ENCODE results near the gene PPP2R5C. TPM values are rescaled to one million over a fixed set of nuclear protein-coding genes. Genes with fewer than 3 reads are reported as not detected.

Gene PPP2R5C
- total and polyA plus RNA-seq, 2 experiments from 2014 or later: 60.4 to 84.9 TPM

DNA sequence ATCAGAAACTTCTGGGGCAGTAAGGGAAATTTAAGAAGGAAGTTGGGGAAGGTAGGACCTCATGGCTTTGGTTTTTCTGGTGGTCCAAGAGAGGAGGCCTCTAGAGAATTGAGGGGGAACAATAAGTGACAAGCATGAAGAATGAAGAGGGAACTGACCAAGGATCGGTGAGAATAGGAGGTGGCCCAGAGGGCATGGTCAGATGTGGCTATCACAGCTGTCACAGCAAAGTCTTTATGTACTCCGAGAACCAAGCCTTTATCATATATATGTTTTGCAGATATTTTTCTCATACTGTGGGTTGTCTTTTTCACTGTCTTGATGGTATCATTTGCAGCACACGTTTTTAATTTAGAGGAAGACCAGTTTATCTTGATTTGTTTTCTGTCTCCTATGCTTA is 64.3 kb downstream of the PPP2R5C start:
- H3K27ac ChIP-seq: no peak overlapping the region
- no peaks in the 10 kb centered on the region for H3K27me3 ChIP-seq
- no peaks in the 10 kb centered on the region for H3K9me3 ChIP-seq (ENCODE audit: low read depth)
- DNase-seq (ENCODE audit: low read depth in 1 of 2, low spot score in 1 of 2): no peak
- H3K4me1 ChIP-seq (ENCODE audit: low read depth): peaks cover 3% of the 10 kb centered on the region
- TF ChIP-seq, protein P1, sequence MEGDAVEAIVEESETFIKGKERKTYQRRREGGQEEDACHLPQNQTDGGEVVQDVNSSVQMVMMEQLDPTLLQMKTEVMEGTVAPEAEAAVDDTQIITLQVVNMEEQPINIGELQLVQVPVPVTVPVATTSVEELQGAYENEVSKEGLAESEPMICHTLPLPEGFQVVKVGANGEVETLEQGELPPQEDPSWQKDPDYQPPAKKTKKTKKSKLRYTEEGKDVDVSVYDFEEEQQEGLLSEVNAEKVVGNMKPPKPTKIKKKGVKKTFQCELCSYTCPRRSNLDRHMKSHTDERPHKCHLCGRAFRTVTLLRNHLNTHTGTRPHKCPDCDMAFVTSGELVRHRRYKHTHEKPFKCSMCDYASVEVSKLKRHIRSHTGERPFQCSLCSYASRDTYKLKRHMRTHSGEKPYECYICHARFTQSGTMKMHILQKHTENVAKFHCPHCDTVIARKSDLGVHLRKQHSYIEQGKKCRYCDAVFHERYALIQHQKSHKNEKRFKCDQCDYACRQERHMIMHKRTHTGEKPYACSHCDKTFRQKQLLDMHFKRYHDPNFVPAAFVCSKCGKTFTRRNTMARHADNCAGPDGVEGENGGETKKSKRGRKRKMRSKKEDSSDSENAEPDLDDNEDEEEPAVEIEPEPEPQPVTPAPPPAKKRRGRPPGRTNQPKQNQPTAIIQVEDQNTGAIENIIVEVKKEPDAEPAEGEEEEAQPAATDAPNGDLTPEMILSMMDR (IDR thresholded peaks at IDR 0.05; ENCODE audit: low read depth, low read length): no peak
- H3K4me3 ChIP-seq: no peak overlapping the region
- no peaks in the 10 kb centered on the region for H3K36me3 ChIP-seq

DNA sequence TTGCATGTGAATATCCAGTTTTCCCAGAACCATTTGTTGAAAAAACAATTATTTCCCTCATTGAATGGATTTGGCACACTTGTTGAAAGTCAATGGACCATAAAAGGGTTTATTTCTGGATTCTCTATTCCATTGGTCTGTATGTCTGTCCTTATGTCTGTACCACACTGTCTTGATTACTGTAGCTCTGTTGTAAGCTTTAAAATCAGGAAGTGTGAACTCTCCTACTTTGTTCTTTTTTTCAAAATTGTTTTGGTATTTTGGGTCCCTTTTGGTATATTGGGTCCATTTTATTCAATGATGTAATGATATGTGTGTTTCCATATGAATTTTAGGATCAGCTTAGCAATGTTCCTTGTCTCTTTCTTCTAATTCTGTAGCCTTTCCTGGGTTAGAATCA is 64.8 kb downstream of the PPP2R5C start:
- Histone ChIP-seq H3K36me3 (no peaks in the 10 kb centered on the region), H3K27ac (no peak overlapping the region), H3K9me3 (ENCODE audit: low read depth) (no peaks in the 10 kb centered on the region), H3K4me1 (ENCODE audit: low read depth) (peaks cover 3% of the 10 kb centered on the region), H3K4me3 (no peak overlapping the region), H3K27me3 (no peaks in the 10 kb centered on the region)
- TF ChIP-seq, protein P1 (IDR thresholded peaks at IDR 0.05; ENCODE audit: low read depth, low read length): no peak
- no peak for DNase-seq (ENCODE audit: low read depth in 1 of 2, low spot score in 1 of 2)

DNA sequence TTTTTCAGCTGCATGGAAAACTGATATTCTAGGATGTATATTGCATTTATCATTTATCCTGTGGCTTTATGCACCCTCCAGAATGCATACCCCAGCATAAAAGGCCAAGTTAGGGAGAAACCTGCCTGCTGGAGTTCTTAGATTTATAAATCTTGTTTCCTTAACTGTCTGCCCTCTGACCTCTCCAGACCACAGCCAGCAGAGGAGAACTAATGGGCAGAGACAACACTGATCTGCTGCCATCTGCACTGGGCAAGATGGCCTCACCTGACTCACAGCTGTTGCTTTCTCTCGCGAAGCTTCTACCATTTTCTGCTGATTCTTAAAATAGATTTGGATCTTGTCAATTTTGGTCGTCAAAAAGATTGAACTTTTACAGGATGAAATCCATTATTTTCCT is 65.8 kb downstream of the PPP2R5C start:
- Histone ChIP-seq H3K27me3 (no peaks in the 10 kb centered on the region), H3K4me1 (ENCODE audit: low read depth) (peaks cover 3% of the 10 kb centered on the region), H3K36me3 (no peaks in the 10 kb centered on the region), H3K4me3 (no peak overlapping the region), H3K9me3 (ENCODE audit: low read depth) (no peaks in the 10 kb centered on the region), H3K27ac (no peak overlapping the region)
- DNase-seq (ENCODE audit: low read depth in 1 of 2, low spot score in 1 of 2): no peak
- TF ChIP-seq, protein P1 (IDR thresholded peaks at IDR 0.05; ENCODE audit: low read depth, low read length): no peak

DNA sequence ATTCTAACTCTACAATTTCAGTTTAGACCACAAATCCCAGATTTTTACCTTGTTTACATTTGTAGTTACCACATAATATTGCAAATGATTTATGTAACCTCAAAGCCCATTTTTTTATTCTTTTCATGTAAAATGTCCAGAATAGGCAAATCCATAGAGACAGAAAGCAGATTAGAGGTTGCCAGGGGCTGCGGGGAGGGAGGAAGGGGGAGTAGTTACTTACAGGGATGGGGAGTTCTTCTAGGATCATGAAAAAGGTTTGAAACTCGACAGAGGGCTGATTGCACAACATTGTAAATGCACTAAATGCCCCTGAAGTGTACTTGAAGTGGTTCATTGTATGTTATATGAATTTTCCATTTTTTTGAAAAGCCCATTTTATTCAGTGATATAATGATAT is 66.5 kb downstream of the PPP2R5C start:
- TF ChIP-seq, protein P1 (IDR thresholded peaks at IDR 0.05; ENCODE audit: low read depth, low read length): no peak
- peak in 1 of 2 donors; percentile 44 for DNase-seq (ENCODE audit: low read depth in 1 of 2, low spot score in 1 of 2)
- no peak overlapping the region for H3K27ac ChIP-seq
- no peaks in the 10 kb centered on the region for H3K27me3 ChIP-seq
- no peak overlapping the region for H3K4me3 ChIP-seq
- peaks cover 3% of the 10 kb centered on the region for H3K4me1 ChIP-seq (ENCODE audit: low read depth)
- H3K36me3 ChIP-seq: no peaks in the 10 kb centered on the region
- H3K9me3 ChIP-seq (ENCODE audit: low read depth): no peaks in the 10 kb centered on the region

DNA sequence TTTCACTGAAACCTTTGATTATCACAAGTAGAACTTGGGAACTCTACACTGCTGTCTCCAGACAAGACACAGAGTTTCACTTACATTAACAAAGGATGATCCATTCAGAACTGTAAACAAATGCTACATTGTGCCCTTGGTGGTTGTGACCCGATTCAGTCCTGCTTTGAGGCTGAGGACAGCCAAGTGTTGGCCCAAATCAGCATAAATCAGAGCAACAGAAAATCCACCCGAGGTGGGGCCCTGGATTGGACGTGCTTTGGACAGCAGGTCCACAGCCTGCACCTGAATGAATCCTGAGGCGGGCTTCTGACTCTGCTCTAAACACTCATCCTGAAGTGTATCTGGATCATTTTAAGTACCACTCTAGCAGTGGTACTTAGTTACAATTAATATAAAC is 68.8 kb downstream of the PPP2R5C start:
- Histone ChIP-seq H3K4me3 (no peak overlapping the region), H3K9me3 (ENCODE audit: low read depth) (no peaks in the 10 kb centered on the region), H3K4me1 (ENCODE audit: low read depth) (peaks cover 3% of the 10 kb centered on the region), H3K36me3 (no peaks in the 10 kb centered on the region), H3K27ac (no peak overlapping the region), H3K27me3 (no peaks in the 10 kb centered on the region)
- TF ChIP-seq, protein P1 (IDR thresholded peaks at IDR 0.05; ENCODE audit: low read depth, low read length): no peak
- no peak for DNase-seq (ENCODE audit: low read depth in 1 of 2, low spot score in 1 of 2)

DNA sequence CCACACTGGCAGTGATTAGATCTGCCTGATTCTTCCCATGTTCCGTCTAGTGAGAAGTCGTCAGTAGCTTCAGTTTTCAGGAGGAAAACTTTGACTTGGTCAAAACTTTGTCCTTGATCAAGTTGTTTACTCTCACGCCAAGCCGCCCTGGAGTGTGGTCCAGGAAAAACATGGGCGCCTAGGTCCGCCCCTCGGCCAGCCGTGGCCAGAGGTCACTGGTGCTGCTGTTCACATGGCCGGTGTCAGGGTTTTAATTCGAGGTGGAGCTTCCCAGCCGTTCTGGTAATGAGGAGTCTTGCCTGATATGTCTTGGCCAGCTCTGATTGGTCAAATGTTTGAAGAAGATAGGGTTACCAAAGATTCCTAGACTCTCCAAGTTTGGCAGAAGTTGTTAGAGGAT is 71.5 kb downstream of the PPP2R5C start:
- no peak for DNase-seq (ENCODE audit: low read depth in 1 of 2, low spot score in 1 of 2)
- peaks cover 3% of the 10 kb centered on the region for H3K4me1 ChIP-seq (ENCODE audit: low read depth)
- no peaks in the 10 kb centered on the region for H3K36me3 ChIP-seq
- TF ChIP-seq, protein P1 (IDR thresholded peaks at IDR 0.05; ENCODE audit: low read depth, low read length): no peak
- no peak overlapping the region for H3K27ac ChIP-seq
- no peak overlapping the region for H3K4me3 ChIP-seq
- H3K27me3 ChIP-seq: no peaks in the 10 kb centered on the region
- no peaks in the 10 kb centered on the region for H3K9me3 ChIP-seq (ENCODE audit: low read depth)

Measured in cardiac muscle cell (in vitro differentiated cells and primary cell).